Activated CD4-positive, alpha-beta T cell treated with anti-CD3 and anti-CD28 coated beads, Interleukin-2, Interleukin-4, amounts not matched to agents 100 ng/mL and 50 ng/mL, durations not matched to agents 16 hours and 8 hours (primary cell): ENCODE data around the gene ASPHD2.

Source experiments
- DNase-seq: peaks from one replicate; pipeline ENCODE4 v3.0.0-alpha.2; 2020; ENCODE audit warnings: low spot score

ASPHD2 gene

DNA sequence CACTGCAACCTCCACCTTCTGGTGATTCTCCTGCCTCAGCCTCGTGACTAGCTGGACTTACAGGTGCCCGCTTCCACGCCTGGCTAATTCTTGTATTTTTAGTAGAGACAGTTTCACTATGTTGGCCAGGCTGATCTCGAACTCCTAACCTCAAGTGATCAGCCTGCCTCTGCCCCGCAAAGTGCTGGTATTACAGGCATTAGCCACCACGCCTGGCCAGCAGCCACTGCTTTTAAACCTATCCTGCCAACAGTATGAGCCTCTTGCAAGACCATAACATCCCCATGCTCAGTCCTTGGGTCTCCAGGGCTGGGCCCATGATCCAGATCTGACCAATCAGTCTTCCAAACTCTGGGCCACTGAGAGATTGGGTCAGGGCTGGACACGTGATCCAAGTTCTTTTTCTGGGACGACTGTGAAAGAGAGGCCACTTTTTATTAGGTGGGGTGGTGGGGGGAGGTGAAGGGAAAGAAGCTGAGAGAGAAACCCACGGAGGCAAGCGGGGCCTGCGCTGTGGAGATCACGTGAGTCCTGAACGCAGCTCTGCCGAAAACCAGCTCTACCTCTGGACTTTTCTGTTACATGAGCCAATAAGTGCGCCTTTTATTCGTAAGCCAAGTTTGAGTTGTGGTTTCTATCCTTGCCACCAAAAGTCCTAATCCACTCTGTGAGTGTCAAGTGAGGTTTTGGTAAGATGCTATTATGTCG lies 17.9 kb downstream of the ASPHD2 start:
- DNase-seq: no peak

DNA sequence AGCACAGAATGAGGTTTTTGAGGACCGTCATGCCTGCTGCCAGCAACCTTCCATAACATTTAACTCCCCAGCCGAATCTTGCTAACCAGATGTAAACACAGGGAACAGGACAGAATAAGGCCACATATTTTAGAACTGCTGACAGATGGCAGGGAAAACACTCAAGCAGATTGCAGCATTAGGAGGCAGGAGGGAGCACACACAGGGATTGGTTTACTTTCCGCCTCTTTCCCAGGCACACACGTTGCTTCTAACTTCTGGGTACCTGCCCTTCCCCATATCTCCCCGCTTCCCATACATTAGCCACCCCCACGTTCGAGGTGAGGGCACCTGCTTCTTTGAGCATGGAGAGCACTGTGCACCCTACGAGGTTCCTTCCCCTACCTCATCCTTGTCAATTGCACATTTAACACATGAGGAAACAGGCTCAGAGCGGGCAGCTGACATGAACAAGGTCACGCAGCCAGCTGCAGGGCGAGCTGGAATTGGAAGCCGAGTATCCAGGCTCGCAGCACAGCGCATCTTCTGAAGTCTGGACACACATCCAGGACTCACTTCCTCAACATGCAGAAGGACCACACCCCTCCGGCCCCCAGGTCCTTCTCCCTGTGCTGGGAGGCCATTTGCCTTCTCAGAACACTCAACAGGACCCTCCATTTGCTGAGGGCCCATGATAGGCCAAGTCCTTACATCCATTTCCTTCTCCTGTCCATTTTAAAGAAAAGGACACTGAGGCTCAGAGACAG lies 18.7 kb downstream of the ASPHD2 start:
- no peak for DNase-seq

DNA sequence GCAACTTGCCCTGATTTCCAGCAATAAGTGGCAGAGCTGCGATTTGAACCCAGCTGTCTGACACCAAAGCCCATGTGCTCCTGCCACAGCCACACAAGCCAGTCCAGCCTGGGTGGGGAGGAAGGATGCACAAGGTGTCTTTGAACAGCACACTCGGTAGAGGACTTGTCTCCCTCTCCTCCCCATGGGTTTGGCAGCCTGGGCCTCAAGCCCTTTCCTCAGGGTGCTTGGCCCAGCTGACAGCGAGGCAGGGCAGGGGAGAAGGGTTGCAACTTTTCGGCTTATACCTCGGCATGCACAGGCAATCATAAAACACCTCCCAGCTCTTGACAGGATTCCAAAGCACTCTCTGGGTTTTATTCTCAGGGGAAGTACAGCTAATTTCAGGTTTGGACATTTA lies 19.3 kb downstream of the ASPHD2 start:
- DNase-seq: no peak

DNA sequence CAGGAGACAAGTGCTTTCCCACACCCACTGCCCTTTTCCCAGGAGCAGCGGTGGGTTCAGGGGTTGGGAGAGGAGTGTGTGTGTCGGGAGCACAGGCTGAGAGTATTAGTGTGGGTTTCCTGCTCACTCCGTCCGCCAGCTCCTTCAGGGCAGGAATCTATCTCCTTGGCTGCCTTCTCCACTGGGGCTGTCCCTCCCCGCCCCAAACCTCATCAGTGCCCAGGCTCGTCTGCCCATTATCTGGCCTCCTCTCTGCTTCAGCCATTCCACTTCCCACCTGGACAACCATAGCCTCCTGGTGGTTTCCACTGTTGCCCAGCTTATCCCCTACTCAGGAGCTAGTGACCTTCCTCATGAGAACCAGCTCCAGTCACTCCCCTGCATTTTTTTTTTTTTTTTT lies 19.9 kb downstream of the ASPHD2 start:
- no peak for DNase-seq

DNA sequence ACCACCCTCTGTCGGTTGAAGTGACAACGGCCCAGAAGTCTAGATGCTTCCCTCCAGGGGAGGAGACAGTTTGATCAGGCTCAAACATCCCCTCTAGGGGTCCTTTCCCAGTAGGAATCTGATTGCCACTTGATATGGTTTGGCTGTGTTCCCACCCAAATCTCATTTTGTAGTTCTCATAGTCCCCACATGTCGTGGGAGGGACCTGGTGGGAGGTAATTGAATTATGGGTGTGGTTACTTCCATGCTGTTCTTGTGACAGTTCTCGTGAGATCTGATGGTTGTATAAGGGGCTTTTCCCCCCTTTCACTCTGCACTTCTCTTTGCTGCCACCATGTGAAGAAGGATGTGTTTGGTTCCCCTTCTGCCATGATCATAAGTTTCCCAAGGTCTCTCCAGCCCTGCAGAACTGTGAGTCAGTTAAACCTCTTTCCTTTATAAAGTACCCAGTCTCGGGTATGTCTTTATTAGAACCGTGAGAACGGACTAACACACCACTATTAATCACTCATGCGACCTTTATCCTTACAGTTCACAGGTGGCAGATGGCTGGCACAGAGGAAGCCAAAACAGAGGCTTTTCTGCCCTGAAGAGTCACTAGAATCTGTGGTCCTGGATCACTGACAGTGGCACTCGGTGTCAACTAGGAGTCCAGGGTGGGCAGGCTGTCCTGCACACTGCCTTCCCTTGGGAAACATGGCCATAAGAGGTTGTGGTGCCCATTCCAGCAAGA lies 21.6 kb downstream of the ASPHD2 start:
- no peak for DNase-seq

DNA sequence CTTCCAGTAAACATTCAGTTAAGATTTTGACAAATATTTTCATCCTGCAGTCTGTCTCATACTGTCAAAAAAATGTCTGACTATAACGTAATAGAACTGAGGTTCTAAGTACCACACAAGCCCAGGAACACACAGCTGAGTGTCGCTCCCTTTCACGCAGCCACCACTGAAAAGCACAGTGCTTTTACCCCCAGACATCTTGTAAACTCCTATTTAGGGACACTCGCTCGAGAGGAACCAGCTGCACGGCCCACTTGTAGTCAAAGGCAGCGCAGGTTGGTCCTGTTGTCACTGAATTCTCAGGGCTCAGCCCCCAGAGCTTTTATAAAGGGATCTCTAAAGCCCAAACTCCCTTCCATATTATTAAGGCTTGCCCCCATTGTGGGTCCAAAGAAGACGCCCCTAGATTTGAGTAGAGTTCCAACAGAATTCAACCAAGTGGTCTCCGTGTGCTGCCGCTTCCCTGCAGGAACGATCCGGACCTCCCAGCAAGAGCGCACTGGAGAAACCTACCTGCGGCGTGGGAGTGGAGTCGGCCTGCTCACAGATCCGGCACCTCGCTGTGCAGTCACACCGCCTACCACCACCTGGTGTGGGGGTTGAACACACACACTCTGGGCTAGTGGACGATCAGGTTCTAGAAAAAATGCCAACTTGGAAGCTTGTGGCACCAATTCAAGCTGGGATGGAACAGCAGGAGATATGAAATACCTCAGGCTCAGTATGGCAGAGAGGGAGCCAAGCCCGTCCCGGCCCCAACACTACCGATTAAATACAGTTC lies 23.4 kb downstream of the ASPHD2 start:
- no peak for DNase-seq

DNA sequence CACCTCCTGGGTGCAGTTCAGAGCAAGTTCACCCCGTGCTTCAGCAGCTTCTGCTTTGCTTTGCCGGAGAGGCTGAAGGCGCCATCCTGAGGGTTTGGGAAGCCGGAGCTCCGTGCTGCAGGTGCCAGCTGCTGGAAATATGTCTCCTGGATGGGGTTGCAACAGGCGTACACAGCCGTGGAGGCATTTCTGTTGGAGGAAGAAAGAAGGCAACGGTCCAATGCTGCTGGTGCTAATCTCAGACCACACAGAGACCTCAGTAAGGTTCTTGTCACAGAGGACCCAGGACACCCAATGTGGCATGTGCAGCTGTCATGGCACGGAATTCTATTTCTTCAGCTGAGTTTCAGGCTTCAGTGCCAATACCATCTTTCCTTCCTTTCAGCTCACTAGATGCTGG lies 24.2 kb downstream of the ASPHD2 start:
- DNase-seq: no peak

DNA sequence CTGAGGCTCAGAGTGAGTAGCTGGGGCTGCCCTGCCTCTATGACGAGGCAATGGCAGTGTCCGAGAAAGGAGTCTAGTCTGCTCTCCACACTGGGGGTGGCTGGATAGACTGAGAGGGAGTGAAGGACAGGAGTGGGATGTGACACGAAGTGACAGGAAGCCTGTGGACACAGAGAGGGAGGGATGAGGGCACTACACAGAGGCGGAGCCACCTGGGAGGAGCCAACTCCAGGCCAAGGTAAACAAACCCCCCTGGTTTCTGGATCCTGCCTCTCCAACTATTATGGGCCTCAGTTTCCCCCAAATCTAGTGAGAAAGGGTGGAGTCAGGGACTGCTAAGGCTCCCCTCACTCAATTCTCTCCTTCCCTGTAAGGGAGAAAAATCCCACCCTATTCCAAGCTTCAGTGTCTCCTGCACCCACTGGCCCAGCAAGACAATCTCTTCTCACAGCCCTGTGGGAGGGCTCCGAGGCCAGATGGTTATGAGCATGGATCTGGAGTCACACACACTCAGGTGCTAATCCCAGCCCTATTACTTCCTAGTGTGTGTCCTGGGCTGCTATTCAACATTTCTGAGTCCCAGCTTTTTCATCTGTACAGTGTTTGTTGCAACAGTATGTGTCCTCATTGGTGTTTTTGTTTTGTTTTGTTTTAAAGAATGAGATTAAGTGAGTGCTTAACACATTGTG lies 24.9 kb downstream of the ASPHD2 start:
- DNase-seq: no peak

DNA sequence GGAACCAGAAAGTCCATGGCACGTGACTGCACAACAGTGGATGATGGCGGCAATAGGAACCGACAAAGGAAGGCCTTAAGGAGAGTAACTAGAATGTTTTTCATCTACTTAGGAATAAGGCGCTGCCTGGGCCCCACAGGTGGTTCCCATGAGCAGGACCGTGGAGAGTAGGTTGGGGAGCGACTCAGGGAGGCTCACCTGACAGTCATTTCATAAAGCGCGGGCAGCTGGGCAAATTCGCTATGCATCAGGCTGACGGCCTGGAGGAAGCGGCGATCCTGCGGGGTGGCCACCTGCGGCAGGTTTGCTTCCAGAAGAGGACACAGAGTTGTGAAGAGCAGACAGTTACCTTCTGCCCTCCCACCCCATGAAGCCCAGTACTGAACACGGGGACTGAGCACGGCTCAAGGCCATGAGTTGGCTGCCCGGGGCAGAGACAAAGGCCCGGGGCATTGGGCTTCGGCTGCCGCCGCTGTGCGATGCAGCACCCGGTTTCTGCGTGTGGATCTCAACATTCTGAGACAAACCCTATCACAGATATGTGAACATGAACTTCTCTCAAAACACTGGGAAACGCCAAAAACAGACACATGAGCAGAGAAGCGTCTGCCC lies 28.7 kb downstream of the ASPHD2 start:
- no peak for DNase-seq

DNA sequence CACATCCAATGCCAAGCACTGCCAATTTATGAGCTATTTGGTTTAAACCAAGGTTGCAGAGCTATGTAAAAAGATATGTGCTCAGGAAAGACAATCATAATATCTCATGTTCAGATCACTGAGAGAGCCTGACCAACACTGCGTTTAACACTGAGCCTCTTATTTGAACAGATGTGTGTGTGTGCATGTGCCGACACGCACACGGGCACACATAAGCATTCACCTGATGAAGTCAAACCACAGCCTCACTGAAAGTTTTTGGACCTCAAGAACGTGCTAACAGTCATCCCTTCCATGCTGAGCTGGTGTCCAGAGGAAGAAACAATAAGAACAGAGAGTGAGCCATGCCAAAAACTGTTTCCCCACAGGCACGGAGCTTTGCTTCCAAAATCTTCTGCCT lies 31.1 kb downstream of the ASPHD2 start:
- DNase-seq: no peak

DNA sequence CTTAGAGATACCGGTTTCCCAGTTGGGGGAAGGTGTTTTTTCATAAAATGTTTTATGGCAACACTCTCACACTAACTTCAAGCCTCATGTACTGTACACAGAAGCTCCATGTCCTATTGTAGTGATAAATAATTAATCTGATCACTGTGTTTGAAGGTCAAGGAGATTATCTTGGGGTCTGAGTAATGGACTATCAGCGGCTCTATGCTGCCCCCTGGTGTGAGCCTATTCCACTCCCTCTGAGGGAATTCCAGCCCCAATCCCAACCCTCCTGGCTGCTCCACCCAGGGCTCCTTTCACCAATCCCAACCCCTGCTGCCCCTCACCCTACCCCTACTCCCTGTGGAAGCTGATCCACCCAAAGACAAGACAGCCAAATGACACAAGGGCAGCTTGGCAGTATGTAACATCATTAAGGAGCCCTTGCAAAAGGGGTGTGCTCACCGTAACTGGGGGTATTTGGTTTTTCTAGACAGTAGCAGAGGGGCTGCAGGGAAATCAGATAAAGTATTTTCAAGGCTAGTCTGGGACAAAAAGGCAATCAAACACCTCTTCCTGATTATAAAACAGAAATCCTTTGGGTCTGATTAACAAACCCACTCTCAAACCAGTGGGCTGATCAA lies 32.2 kb downstream of the ASPHD2 start:
- DNase-seq: no peak

DNA sequence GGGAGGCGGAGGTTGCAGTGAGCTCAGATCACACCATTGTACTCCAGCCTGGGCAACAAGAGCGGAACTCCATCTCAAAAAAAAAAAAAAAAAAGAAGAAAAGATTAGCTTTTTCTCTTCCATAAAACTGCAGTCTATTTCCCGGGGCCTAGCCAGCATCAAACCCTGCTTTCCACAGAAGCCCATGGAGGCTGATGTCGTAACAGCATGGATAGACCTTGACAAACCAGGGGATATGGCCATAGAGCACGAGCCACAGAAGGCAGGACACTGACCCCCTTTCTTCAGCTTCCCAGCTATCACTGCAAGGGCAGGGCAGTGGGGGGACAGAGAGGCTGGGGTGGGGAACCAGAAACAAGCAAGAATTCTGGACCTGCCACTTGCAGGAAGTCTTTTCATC lies 33.0 kb downstream of the ASPHD2 start:
- DNase-seq: no peak

DNA sequence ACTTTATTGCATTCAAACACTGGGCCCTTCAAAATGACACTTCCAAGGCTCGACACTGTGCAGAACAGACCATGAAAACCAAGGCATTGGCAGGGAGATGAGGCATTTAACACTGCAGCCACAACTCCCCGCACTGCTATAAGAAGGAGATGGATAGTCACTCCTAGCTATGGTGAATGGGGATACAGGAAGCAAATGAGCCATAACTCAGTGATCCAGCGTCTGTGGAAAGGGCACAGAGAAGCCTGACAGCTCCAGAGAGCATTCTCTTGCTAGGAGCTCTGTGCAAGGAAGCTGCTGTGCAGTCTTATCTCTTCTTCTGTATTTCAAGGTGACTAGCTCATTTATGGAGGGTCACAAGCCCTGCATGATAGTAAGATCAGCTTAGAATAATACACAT lies 33.6 kb downstream of the ASPHD2 start:
- no peak for DNase-seq

DNA sequence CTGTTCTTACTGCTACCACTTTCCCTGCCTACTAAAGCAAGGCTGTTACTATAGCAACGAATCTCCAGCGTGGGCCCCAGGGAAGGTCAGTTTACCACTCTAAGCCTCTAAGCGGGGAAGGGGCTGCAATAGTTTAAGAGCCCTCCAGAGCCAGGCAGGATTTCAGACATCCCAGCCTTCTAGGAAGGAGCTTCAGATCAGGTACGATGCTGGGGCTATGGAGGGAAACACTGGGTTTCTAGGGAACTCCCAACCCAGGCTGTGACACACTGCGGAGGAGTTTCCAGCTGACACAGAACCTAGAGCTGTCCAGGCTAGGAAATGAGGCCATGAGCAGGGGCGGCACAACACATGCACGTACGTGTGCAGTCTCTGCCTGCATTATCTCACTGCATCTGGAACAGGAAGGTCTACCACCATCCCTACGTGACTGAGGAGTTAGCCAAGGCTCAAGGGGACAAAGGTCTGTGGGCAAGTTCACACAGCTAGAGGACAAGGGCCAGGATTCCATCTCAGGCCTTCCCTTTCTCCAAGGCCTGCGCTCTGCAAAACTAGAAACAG lies 34.1 kb downstream of the ASPHD2 start:
- DNase-seq: no peak

DNA sequence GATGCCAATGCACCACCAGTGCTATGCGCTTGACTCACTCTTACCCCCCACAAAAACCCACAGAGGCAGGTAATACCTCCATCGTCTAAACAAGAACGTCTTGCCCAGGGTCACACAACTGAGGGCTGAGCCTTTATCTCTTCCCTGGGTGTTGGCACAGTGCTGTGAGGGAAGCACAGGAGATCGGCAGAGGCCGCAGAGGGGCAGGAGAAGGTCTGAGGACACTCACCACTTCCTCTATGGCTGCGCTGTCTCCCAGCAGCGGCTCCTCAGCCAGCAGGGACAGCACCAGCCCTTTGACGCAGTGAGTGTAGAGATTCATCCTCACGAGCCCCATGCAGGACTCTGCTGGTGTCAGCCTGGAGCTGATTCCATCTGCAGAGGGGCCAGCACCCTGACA lies 34.6 kb downstream of the ASPHD2 start:
- no peak for DNase-seq

DNA sequence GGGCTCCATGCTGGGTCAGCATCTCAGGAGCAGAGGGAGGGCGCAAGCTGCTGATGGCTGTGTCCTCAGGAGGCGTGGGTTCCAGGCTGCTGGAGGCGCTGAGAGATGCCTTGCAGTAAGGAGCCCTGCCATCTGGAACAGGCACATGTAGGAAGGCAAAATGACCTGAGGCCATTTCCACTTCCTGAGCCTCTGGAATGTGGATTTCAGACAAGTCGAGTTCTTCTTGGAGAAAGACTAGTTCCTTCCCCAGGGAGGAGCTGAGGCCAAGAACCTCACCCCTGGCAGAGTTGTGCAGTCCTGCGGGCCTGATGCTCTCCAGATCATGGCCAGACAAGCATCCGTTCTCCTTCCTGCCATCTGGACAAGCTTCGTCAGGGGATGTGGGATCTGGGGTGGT lies 35.3 kb downstream of the ASPHD2 start:
- DNase-seq: no peak

DNA sequence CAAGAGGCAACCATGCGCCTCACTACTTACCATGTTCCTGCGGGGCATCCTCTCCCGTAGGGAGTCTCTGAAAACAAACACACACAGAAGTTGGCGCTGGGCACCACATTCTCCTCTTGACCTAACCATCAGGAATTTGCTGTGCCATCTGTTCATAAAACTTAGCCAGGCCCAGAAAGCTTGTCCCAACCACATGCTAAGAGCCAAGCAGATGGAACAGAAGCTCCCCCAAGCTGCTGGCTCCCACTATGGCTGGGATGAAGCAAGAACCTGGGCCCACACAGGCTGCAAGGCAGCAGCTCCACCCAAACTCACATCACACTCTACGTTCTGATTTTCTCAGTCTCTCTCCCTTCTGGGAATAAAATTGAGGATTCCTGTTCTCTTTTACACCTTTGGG lies 37.1 kb downstream of the ASPHD2 start:
- no peak for DNase-seq

DNA sequence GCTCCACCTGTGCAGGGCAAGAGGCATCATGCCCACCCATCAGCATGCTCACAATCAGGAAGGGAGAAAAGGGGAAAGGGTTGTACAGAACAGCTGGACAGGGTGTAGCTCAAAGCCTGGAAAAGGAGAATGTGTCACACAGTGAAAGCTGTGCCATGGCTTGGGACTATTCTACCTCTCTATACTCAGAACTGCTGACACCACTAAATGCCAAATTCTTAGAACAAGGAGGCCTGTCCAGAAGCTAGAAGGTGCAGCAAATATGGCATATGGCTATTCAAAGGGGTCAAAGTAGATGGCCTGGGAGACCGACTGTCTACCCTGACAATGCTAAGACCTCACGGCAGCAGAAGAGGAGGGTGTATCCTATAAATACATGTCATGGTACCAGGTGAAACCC lies 41.7 kb downstream of the ASPHD2 start:
- no peak for DNase-seq

DNA sequence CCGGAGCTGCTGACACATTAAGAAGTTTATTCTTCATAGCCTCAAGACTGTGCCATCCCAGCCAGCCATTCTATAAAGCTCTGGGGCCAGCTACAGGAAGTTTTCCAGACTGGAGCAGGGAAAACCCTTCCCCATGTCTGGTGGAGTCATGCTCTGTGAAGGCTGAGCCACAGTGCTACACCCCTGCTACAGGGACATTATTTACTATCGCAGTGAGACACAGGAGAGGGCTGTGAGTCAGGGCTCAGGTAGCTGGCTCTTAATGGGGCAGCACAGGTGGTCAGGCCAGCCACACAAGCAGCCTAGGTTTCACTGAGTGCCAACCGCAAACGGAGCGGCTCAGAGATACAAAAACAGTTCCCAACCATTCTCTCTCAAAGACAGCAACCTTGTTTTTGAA lies 42.5 kb downstream of the ASPHD2 start:
- DNase-seq: no peak

DNA sequence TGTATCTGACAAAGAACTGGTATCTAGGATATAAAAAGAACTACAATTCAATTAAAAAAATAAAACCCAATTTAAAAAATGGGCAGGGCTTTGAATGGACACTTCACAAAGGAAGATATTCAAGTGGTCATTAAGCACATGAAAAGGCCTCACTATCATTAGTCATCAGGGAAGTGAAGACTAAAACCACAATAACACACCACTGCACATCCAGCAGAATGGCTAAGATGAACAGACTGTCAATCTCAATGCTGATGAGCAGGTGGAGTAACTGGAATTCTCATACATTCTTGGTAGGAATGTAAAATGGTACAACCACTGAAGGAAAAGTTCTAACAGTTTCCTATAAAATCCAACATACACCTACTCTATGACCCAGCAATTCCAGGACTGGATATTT lies 45.6 kb downstream of the ASPHD2 start:
- DNase-seq: no peak
